ENCODE data around the gene GOLGA6B.

DNA sequence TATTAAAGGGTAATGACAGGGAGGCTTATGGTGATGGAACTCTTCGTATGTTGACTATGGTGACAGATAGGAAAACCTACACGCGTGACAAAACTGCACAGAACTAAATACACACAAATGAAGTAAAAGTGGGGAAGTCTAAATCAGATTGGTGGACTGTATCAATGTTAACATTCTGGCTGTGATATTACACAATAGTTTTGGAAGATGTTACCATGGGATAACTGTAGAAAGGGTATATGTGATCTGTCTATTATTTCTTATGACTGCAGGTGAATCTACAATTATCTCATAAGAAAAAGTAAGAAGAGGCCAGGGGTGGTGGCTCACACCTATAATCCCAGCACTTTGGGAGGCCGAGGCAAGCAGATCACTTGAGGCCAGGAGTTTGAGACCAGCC is 22.3 kb downstream of the GOLGA6B start:
- no peak for TF ChIP-seq POLR2A (IDR thresholded peaks at IDR 0.05)
- no peak for TF ChIP-seq EP300 (IDR thresholded peaks at IDR 0.05; ENCODE audit: low read depth)
